K562 (cell line): Measurements from ENCODE around the gene SLC39A13. TPM values are rescaled to one million over a fixed set of nuclear protein-coding genes. Genes with fewer than 3 reads are reported as not detected.

Experiments
- ARID1B ChIP-seq: fragments of 450-650 bp; IDR thresholded peaks from 2 replicates; pipeline ENCODE4 v1.6.1; 2016; ENCODE audit warnings: antibody characterized with exemption, mild to moderate bottlenecking, inconsistent platforms
- ESRRB ChIP-seq: fragments of 250-450 bp; sonication (Bioruptor Pico); IDR thresholded peaks from 2 replicates; pipeline ENCODE4 v1.5.0; 2020; ENCODE audit warnings: mild to moderate bottlenecking, moderate library complexity, borderline replicate concordance
- GATAD2B ChIP-seq: fragments of 450-650 bp; IDR thresholded peaks from 2 replicates; pipeline ENCODE4 v1.6.1; 2017; ENCODE audit warnings: mild to moderate bottlenecking, borderline replicate concordance
- HNRNPH1 ChIP-seq: fragments of 200-400 bp; formaldehyde crosslinking; optimal IDR thresholded peaks from 2 replicates; pipeline ENCODE3; 2017; ENCODE audit warnings: low read depth, mild to moderate bottlenecking, low read length, moderate library complexity
- KLF1 ChIP-seq: fragments of 450-650 bp; IDR thresholded peaks from 2 replicates; pipeline ENCODE4 v1.6.1; 2016; ENCODE audit warnings: missing genetic modification characterization, missing compliant biosample characterization
- MTA1 ChIP-seq: fragments of 450-650 bp; IDR thresholded peaks from 2 replicates; pipeline ENCODE4 v1.6.1; 2017; ENCODE audit warnings: borderline replicate concordance
- RBM22 ChIP-seq: fragments of 200-400 bp; formaldehyde crosslinking; IDR thresholded peaks from 2 replicates; pipeline ENCODE4 v1.6.1; 2018; ENCODE audit warnings: low read length, low read depth; ENCODE audit not compliant: poor library complexity, severe bottlenecking
- SOX6 ChIP-seq: fragments of 450-650 bp; IDR thresholded peaks from 2 replicates; pipeline ENCODE4 v1.6.1; 2014; ENCODE audit warnings: mild to moderate bottlenecking
- TEAD1 ChIP-seq, 2 experiments: fragments of 450-650 bp in 1 of 2; sonication (generic) in 1 of 2; formaldehyde crosslinking; IDR thresholded peaks; 2 replicates each; pipeline versions ENCODE4 v1.4.0 to v1.8.0; 2020 to 2022; ENCODE audit warnings: mild to moderate bottlenecking in 2 of 2, missing genetic modification reagents in 1 of 2
- ZNF12 ChIP-seq: sonication (generic); formaldehyde crosslinking; IDR thresholded peaks from 2 replicates; pipeline ENCODE4 v1.4.0; 2020; ENCODE audit warnings: mild to moderate bottlenecking, missing genetic modification reagents
- ZNF780A ChIP-seq: fragments of 250-450 bp; sonication (Bioruptor Pico); IDR thresholded peaks from 2 replicates; pipeline ENCODE4 v1.5.0; 2021; ENCODE audit warnings: mild to moderate bottlenecking
- polyA plus RNA-seq, 8 experiments: library from polyadenylated mRNA; depleted of rRNA in 4 of 8; stranded (reverse) in 5 of 8; unstranded in 3 of 8; fragments of >200 nt; fragmentation: Nextera tagmentation in 2 of 8; fragmentation: Illumina TruSeq in 1 of 8; extraction: Ambion mirVana in 2 of 8; extraction: Trizol in 1 of 8; gene quantifications; 2 replicates each; pipeline versions ENCODE4 v1.2.1 to v1.2.3, GENCODE V29; 2011 to 2014; ENCODE audit warnings: inconsistent platforms in 1 of 8, missing spikeins in 1 of 8
- total RNA-seq, 7 experiments: library from RNA; depleted of rRNA in 6 of 7; stranded (reverse); fragments of >200 nt in 6 of 7; fragmentation: Illumina TruSeq in 2 of 7; extraction: Trizol in 2 of 7; gene quantifications; 2 replicates each; pipeline versions ENCODE4 v1.2.1 to v1.2.3, GENCODE V29; 2011 to 2021; ENCODE audit warnings: low replicate concordance in 1 of 7
- TF ChIP-seq, protein P1 (sequence below): fragments of 200-600 bp; sonication (generic); IDR thresholded peaks from one replicate; pipeline ENCODE4 v1.6.1; 2012; ENCODE audit warnings: mild to moderate bottlenecking, low read depth, low read length, inconsistent platforms
- TF ChIP-seq, protein P2 (sequence below): sonication (generic); formaldehyde crosslinking; IDR thresholded peaks from 2 replicates; pipeline ENCODE4 v1.5.0; 2020; ENCODE audit warnings: missing genetic modification reagents
- TF ChIP-seq, protein P3 (sequence below): fragments of 450-650 bp; formaldehyde crosslinking; IDR thresholded peaks from 2 replicates; pipeline ENCODE4 v1.4.0; 2022; ENCODE audit warnings: missing genetic modification characterization

Gene SLC39A13
- total and polyA plus RNA-seq, 9 of the 15 experiments (the other 6 are each of a cell fraction or from before 2014, with no cell fraction given), result 0.17 to 15.9 (median 3.2) TPM

DNA sequence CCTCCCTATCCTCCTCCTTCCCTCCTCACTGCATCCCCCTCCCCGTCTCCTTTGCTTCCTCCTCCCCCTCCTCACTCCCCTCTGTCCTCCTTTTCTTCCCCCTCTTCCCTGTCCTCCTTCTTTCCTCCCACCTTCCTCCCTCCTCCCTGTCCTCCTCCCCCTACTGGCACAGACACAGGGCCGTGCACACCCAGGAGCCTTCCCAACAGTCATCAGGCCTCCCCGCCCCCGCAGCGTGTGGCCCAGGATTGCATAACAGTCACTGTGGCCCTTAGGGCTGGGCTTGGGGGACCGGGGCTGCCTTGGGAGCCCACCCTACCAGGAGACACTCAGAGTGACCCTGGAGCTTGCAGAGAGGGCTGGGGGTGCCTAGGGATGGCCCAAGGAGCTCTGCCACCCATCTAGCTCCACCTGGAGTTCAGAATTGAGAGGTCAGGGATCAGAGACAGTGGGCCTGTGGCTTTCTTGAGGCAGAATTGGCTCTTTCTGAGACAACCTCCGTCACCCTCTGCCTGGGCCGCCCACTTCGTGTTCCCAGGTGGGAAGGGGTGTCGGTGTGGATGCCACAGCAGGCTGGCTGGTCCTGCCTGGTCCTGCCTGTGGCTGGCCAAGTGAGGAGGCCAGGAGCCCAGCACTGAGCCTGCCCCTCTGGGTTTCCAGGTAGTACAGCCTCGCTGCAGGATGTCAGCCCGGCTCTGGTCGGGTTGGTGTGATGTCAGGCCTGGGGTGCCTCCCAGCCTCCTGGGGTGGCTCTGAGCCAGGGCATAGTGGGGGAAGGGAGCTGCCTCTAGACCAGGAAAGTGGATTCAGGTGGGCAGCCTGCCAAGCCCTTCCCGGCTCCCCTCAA, 31.6 kb upstream of the SLC39A13 start (continued):
- TF ChIP-seq, protein P1, sequence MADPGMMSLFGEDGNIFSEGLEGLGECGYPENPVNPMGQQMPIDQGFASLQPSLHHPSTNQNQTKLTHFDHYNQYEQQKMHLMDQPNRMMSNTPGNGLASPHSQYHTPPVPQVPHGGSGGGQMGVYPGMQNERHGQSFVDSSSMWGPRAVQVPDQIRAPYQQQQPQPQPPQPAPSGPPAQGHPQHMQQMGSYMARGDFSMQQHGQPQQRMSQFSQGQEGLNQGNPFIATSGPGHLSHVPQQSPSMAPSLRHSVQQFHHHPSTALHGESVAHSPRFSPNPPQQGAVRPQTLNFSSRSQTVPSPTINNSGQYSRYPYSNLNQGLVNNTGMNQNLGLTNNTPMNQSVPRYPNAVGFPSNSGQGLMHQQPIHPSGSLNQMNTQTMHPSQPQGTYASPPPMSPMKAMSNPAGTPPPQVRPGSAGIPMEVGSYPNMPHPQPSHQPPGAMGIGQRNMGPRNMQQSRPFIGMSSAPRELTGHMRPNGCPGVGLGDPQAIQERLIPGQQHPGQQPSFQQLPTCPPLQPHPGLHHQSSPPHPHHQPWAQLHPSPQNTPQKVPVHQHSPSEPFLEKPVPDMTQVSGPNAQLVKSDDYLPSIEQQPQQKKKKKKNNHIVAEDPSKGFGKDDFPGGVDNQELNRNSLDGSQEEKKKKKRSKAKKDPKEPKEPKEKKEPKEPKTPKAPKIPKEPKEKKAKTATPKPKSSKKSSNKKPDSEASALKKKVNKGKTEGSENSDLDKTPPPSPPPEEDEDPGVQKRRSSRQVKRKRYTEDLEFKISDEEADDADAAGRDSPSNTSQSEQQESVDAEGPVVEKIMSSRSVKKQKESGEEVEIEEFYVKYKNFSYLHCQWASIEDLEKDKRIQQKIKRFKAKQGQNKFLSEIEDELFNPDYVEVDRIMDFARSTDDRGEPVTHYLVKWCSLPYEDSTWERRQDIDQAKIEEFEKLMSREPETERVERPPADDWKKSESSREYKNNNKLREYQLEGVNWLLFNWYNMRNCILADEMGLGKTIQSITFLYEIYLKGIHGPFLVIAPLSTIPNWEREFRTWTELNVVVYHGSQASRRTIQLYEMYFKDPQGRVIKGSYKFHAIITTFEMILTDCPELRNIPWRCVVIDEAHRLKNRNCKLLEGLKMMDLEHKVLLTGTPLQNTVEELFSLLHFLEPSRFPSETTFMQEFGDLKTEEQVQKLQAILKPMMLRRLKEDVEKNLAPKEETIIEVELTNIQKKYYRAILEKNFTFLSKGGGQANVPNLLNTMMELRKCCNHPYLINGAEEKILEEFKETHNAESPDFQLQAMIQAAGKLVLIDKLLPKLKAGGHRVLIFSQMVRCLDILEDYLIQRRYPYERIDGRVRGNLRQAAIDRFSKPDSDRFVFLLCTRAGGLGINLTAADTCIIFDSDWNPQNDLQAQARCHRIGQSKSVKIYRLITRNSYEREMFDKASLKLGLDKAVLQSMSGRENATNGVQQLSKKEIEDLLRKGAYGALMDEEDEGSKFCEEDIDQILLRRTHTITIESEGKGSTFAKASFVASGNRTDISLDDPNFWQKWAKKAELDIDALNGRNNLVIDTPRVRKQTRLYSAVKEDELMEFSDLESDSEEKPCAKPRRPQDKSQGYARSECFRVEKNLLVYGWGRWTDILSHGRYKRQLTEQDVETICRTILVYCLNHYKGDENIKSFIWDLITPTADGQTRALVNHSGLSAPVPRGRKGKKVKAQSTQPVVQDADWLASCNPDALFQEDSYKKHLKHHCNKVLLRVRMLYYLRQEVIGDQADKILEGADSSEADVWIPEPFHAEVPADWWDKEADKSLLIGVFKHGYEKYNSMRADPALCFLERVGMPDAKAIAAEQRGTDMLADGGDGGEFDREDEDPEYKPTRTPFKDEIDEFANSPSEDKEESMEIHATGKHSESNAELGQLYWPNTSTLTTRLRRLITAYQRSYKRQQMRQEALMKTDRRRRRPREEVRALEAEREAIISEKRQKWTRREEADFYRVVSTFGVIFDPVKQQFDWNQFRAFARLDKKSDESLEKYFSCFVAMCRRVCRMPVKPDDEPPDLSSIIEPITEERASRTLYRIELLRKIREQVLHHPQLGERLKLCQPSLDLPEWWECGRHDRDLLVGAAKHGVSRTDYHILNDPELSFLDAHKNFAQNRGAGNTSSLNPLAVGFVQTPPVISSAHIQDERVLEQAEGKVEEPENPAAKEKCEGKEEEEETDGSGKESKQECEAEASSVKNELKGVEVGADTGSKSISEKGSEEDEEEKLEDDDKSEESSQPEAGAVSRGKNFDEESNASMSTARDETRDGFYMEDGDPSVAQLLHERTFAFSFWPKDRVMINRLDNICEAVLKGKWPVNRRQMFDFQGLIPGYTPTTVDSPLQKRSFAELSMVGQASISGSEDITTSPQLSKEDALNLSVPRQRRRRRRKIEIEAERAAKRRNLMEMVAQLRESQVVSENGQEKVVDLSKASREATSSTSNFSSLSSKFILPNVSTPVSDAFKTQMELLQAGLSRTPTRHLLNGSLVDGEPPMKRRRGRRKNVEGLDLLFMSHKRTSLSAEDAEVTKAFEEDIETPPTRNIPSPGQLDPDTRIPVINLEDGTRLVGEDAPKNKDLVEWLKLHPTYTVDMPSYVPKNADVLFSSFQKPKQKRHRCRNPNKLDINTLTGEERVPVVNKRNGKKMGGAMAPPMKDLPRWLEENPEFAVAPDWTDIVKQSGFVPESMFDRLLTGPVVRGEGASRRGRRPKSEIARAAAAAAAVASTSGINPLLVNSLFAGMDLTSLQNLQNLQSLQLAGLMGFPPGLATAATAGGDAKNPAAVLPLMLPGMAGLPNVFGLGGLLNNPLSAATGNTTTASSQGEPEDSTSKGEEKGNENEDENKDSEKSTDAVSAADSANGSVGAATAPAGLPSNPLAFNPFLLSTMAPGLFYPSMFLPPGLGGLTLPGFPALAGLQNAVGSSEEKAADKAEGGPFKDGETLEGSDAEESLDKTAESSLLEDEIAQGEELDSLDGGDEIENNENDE, result no peak
- TF ChIP-seq RBM22, result no peak
- TF ChIP-seq GATAD2B, result no peak
- TF ChIP-seq HNRNPH1, result no peak
- peak; percentile 84 for TF ChIP-seq MTA1
- no peak for TF ChIP-seq TEAD1 (CRISPR knock-in tag; IDR thresholded peaks at IDR 0.05)
- TF ChIP-seq SOX6, result no peak
- TF ChIP-seq ESRRB (CRISPR knock-in tag), result no peak
- TF ChIP-seq, protein P2, sequence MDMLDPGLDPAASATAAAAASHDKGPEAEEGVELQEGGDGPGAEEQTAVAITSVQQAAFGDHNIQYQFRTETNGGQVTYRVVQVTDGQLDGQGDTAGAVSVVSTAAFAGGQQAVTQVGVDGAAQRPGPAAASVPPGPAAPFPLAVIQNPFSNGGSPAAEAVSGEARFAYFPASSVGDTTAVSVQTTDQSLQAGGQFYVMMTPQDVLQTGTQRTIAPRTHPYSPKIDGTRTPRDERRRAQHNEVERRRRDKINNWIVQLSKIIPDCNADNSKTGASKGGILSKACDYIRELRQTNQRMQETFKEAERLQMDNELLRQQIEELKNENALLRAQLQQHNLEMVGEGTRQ, result no peak
- TF ChIP-seq ARID1B, result peak; percentile 70
- TF ChIP-seq, protein P3, sequence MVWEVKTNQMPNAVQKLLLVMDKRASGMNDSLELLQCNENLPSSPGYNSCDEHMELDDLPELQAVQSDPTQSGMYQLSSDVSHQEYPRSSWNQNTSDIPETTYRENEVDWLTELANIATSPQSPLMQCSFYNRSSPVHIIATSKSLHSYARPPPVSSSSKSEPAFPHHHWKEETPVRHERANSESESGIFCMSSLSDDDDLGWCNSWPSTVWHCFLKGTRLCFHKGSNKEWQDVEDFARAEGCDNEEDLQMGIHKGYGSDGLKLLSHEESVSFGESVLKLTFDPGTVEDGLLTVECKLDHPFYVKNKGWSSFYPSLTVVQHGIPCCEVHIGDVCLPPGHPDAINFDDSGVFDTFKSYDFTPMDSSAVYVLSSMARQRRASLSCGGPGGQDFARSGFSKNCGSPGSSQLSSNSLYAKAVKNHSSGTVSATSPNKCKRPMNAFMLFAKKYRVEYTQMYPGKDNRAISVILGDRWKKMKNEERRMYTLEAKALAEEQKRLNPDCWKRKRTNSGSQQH (CRISPR knock-in tag), result no peak
- no peak for TF ChIP-seq KLF1
- TF ChIP-seq ZNF780A (CRISPR knock-in tag), result no peak
- TF ChIP-seq ZNF12, result no peak
